DND-41 (cell line): Measurements from ENCODE around the gene GMPPA.

Experiments
- CTCF ChIP-seq: IDR thresholded peaks from 2 replicates; pipeline ENCODE4 v1.5.1; 2012; ENCODE audit warnings: borderline replicate concordance, low read length, moderate library complexity, mild to moderate bottlenecking; ENCODE audit not compliant: poor library complexity, severe bottlenecking; ENCODE audit errors: extremely low read depth
- EZH2 ChIP-seq: IDR thresholded peaks from 3 replicates; pipeline ENCODE4 v1.6.1; 2012; ENCODE audit warnings: borderline replicate concordance, low read depth, mild to moderate bottlenecking, moderate library complexity, low read length, inconsistent platforms; ENCODE audit not compliant: severe bottlenecking

DNA sequence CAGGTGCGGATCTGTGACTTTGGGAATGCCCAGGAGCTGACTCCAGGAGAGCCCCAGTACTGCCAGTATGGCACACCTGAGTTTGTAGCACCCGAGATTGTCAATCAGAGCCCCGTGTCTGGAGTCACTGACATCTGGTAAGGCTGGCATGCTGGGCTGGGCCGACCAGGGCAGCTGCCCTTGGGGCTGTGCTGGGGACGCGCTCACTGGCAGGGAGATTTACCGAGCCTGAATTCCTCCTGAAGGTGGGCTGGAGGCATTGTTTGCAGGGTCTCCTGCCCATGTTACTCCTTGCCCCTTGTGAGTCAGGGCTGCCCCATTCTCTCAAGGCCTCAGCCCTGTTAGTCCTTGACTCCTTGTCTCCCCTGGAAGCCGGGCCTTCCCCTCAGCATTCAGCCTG, 18.7 kb upstream of the GMPPA start:
- TF ChIP-seq CTCF (no peak), EZH2 (no peak)
